Loucy (cell line): ENCODE measurements around the gene EPB41.

ENCODE experiments used
- H2AFZ ChIP-seq: fragments of 200-600 bp; sonication (generic); 2 replicates; pipeline ENCODE4 v1.6.0; 2016; ENCODE audit warnings: antibody characterized with exemption, mild to moderate bottlenecking, low read length, moderate library complexity
- H3F3A ChIP-seq: fragments of 200-600 bp; 2 replicates; pipeline ENCODE4 v1.6.0; 2016; ENCODE audit warnings: antibody characterized with exemption, low read depth, mild to moderate bottlenecking
- H3K27me3 ChIP-seq: fragments of 200-600 bp; sonication (generic); 2 replicates; pipeline ENCODE4 v1.6.1; 2014; ENCODE audit warnings: low read length, mild to moderate bottlenecking; ENCODE audit not compliant: insufficient read depth, poor library complexity, severe bottlenecking
- H3K36me3 ChIP-seq: fragments of 200-600 bp; sonication (generic); 2 replicates; pipeline ENCODE4 v1.6.1; 2016; ENCODE audit warnings: low read length; ENCODE audit not compliant: insufficient read depth
- H3K4me1 ChIP-seq: fragments of 200-600 bp; sonication (generic); 2 replicates; pipeline ENCODE4 v1.5.1; 2014; ENCODE audit warnings: low read length, mild to moderate bottlenecking; ENCODE audit not compliant: insufficient read depth, poor library complexity, severe bottlenecking
- H3K4me2 ChIP-seq: fragments of 200-600 bp; sonication (generic); 2 replicates; pipeline ENCODE4 v1.6.0; 2014; ENCODE audit warnings: antibody characterized with exemption, low read length, low read depth, mild to moderate bottlenecking; ENCODE audit not compliant: poor library complexity, severe bottlenecking
- H3K4me3 ChIP-seq: fragments of 200-600 bp; sonication (generic); 2 replicates; pipeline ENCODE4 v1.5.1; 2014; ENCODE audit warnings: low read length, mild to moderate bottlenecking, mixed read lengths; ENCODE audit not compliant: poor library complexity, severe bottlenecking
- H3K79me2 ChIP-seq: fragments of 200-600 bp; sonication (generic); 2 replicates; pipeline ENCODE4 v1.6.1; 2014; ENCODE audit warnings: low read length; ENCODE audit not compliant: insufficient read depth
- H3K9ac ChIP-seq: fragments of 200-600 bp; sonication (generic); 2 replicates; pipeline ENCODE4 v1.6.0; 2014; ENCODE audit warnings: mild to moderate bottlenecking, low read depth, low read length, moderate library complexity; ENCODE audit not compliant: poor library complexity, severe bottlenecking
- H3K9me2 ChIP-seq: fragments of 200-600 bp; sonication (generic); replicated peaks from 2 replicates; pipeline ENCODE4 v1.6.1; 2016; ENCODE audit warnings: low read depth, low read length, mixed read lengths
- H3K9me3 ChIP-seq: fragments of 200-600 bp; sonication (generic); 2 replicates; pipeline ENCODE4 v1.6.1; 2014; ENCODE audit warnings: mild to moderate bottlenecking, antibody characterized with exemption, low read length, low read depth; ENCODE audit not compliant: insufficient read depth
- H4K20me1 ChIP-seq: fragments of 200-600 bp; sonication (generic); 2 replicates; pipeline ENCODE4 v1.6.0; 2014; ENCODE audit warnings: antibody characterized with exemption, low read length, mild to moderate bottlenecking; ENCODE audit not compliant: insufficient read depth, poor library complexity, severe bottlenecking
- CTCF ChIP-seq: fragments of 200-600 bp; sonication (generic); conservative IDR thresholded peaks from 2 replicates; pipeline ENCODE4 v1.5.1; 2014; ENCODE audit warnings: mild to moderate bottlenecking, antibody characterized with exemption, low read length
- EZH2phosphoT487 ChIP-seq: fragments of 200-600 bp; IDR thresholded peaks from 2 replicates; pipeline ENCODE4 v1.6.1; 2018; ENCODE audit warnings: antibody characterized with exemption, mild to moderate bottlenecking, moderate library complexity, borderline replicate concordance

Gene EPB41

GRCh38 chr1:28933918-28934317 lies 19.5 kb downstream of the EPB41 start:
- peaks cover under 1% of the 10 kb centered on the region for H3K4me1 ChIP-seq
- H3K9ac ChIP-seq: no peak overlapping the region
- no peak overlapping the region for H3K4me3 ChIP-seq
- H2AFZ ChIP-seq: no peak overlapping the region
- no peaks in the 10 kb centered on the region for H3K27me3 ChIP-seq
- no peaks in the 10 kb centered on the region for H3K36me3 ChIP-seq
- H3K4me2 ChIP-seq: no peak overlapping the region
- H3K79me2 ChIP-seq: peaks cover 78% of the 10 kb centered on the region
- no peaks in the 10 kb centered on the region for H3K9me2 ChIP-seq
- H4K20me1 ChIP-seq: peaks cover 15% of the 10 kb centered on the region
- no peaks in the 10 kb centered on the region for H3K9me3 ChIP-seq
- TF ChIP-seq EZH2phosphoT487 (no peak), CTCF (no peak)
- no peaks in the 10 kb centered on the region for H3F3A ChIP-seq

- H3K9ac ChIP-seq: no peak overlapping the region
- H3K27me3 ChIP-seq: no peaks in the 10 kb centered on the region
- H2AFZ ChIP-seq: no peak overlapping the region
- H3F3A ChIP-seq: no peaks in the 10 kb centered on the region
- no peaks in the 10 kb centered on the region for H3K36me3 ChIP-seq
- no peak overlapping the region for H3K4me3 ChIP-seq
- peaks cover 83% of the 10 kb centered on the region for H3K79me2 ChIP-seq
- H3K4me2 ChIP-seq: no peak overlapping the region
- H3K9me3 ChIP-seq: no peaks in the 10 kb centered on the region
- H4K20me1 ChIP-seq: peaks cover 14% of the 10 kb centered on the region
- no peaks in the 10 kb centered on the region for H3K4me1 ChIP-seq
- no peak for TF ChIP-seq CTCF
- no peak for TF ChIP-seq EZH2phosphoT487
- H3K9me2 ChIP-seq: no peaks in the 10 kb centered on the region
Measured at GRCh38 chr1:28934676-28935075, 20.3 kb downstream of the EPB41 start.

- Histone ChIP-seq H3K9ac (no peak overlapping the region), H3K36me3 (no peaks in the 10 kb centered on the region), H3K4me2 (no peak overlapping the region), H3K4me1 (no peaks in the 10 kb centered on the region), H3K27me3 (no peaks in the 10 kb centered on the region), H2AFZ (no peak overlapping the region), H4K20me1 (peaks cover 14% of the 10 kb centered on the region), H3K79me2 (peaks cover 83% of the 10 kb centered on the region), H3F3A (no peaks in the 10 kb centered on the region), H3K4me3 (no peak overlapping the region), H3K9me3 (no peaks in the 10 kb centered on the region), H3K9me2 (no peaks in the 10 kb centered on the region)
- TF ChIP-seq EZH2phosphoT487: no peak
- no peak for TF ChIP-seq CTCF
Measured at GRCh38 chr1:28935293-28935692, 20.9 kb downstream of the EPB41 start.
